HuH-7 (cell line): ENCODE results near the gene BMPR1B.
A peak's percentile ranks its signal among the peaks of the same experiment; 100 is the strongest.
"Not testable (repeated sequence)": the region's sequence is repeated elsewhere in the genome, so short reads cannot be mapped to it uniquely, and the experiment has no call there.

Experiments used
- DNase-seq: peaks from one replicate; pipeline ENCODE4 v3.0.0; 2011; ENCODE audit warnings: low spot score

Gene BMPR1B

DNA sequence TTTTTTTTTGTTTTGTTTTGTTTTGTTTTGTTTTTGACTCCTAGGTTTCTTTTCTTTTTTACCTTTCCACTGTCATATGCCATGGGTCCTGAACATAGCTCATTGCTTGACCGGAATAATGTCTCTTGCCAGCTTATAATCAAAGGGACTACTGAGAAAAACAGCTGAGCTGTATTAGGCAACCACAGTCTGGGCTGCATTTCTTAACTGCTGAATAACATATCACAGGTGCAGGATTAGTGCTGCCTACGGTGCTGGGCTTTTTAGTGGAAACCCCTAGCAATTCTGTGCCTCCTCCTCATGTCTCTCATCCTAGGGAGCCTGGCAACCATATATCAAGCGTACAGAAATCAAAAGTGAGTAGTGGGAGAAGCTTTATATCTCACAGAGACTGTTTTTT is 333.5 kb downstream of the BMPR1B start:
- no peak for DNase-seq

GRCh38 chr4:95092766-95093165 is 335.0 kb downstream of the BMPR1B start:
- DNase-seq: no peak

DNA sequence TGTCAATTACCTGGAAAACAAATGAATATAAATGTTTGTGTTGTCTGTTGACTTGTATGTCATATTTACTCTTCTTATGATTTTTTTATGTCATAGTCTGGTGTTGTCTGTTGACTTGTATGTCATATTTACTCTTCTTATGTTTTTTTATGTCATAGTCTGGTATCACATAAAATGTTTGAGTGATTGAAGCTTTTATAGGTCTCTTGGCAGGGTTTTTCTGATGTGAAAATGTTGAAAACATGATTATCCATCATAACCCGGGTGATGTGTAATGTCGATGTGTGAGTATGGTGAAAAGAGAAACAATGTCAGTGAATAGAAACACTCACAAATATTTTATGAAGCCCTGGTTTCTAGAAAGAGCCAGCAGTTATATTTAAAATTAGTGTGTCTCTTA is 335.7 kb downstream of the BMPR1B start:
- DNase-seq: no peak

GRCh38 chr4:95093936-95094929 is 336.5 kb downstream of the BMPR1B start:
- no peak for DNase-seq

DNA sequence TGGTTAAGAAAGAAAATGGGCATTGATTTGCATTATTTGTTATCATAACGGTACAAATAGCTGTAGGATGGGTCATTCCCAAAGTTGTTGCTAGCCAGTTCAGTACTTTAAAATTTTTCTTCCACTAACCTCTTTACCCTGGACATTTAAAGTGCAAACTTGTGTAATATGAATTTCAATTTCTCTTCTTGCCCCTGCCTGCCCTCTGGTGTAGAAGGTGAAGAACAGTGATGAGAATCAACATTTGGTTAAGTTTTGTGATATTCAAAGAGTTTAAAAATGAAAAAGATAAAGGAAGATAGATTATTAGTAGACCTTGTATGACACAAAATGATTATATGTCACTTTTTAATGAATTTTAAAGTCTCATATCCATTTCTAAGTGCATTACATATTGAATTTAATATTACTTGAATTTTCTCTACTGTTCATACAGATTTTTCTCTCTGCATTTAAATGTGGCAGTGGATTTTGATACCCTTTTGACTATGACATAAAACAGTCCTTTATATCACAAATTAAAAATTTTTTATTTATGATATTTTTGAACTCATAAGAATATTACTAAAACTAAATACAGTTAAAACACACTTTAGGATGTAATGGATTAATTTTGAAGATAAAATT is 337.7 kb downstream of the BMPR1B start:
- DNase-seq: no peak

GRCh38 chr4:95102162-95102790 is 344.5 kb downstream of the BMPR1B start:
- no peak for DNase-seq

DNA sequence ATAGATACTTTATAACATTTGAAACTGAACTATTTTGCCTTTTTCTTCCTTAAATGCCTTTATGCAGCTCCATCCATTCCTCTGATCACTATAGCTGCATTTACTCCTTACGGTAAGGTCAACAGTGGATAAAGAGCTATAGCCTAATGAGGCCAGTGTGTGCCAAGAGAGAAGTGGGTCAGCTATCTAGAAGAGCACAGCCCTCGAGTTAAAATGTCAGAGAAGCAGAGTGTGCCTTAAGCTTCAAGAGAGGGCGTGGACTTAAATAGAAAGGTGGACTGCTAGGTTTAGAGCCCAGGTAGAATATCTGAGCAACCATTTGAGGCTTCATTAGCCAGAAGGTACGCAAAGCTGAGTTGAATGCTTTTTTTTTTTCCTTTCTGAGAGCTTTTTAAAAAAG is 347.4 kb downstream of the BMPR1B start:
- DNase-seq: no peak

DNA sequence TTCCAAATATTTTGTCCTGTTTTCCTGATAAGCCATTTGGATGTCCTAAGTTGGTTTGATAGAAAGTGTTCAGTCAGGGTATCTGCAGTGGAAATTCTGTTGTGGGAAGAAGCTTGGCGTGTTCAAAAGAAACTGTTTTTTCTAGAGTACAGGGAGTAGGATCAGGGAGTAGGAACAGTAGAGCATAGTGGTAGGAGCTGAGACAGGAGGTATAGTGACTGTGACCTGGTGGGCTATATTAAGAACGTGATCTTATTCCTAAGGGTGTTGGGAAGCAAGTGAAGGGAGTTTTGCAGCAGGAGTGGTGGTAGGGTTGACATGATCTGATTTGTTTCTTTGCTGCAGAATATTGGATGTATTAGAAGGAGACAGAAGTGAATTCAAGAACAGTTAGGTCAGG is 348.2 kb downstream of the BMPR1B start:
- DNase-seq: no peak

GRCh38 chr4:95106408-95106928 is 348.7 kb downstream of the BMPR1B start:
- no peak for DNase-seq

GRCh38 chr4:95107004-95107403 is 349.2 kb downstream of the BMPR1B start:
- no peak for DNase-seq

DNA sequence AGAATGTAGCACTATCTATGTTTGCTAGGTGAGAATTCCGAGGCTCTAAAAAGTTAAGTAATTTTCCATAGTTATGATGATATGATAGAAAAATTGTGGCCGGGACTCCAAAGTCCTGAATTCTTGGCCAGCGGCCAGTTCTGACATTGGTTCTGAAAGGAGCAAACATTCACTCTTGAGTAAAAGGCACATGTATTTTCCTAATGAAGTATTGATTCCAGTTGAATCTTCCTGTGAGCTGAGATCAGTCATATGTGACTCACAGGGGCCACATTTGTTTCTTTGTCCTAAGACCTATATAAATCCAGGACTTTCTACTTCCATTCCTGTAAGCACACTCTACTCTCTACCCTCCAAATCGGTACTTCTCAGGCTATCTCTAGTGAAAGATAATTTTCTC is 349.9 kb downstream of the BMPR1B start:
- DNase-seq: no peak

GRCh38 chr4:95108883-95109421 is 351.2 kb downstream of the BMPR1B start:
- no peak for DNase-seq

- no peak for DNase-seq
Observed at GRCh38 chr4:95114521-95114920, 356.8 kb downstream of the BMPR1B start.

GRCh38 chr4:95118497-95118896 is 360.7 kb downstream of the BMPR1B start:
- no peak for DNase-seq

DNA sequence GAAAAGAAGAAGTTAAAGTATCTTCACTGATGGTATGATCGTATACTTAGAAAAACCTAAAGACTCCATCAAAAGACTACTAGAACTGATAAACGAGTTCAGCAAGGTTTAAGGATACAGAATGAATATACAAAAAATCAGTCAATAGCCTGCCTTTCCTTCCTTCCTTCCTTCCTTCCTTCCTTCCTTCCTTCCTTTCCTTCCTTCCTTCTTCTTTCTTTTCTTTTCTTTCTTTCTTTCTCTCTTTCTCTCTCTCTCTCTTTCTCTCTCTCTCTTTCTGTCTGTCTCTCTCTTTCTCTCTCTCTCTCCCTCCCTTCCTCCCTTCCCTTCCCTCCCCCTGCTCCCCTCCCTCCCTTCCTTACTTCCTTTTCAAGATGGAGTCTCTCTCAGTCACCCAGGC is 362.7 kb downstream of the BMPR1B start:
- no peak for DNase-seq

GRCh38 chr4:95122001-95122400 is 364.2 kb downstream of the BMPR1B start:
- DNase-seq: no peak

- peak; percentile 10 for DNase-seq
Observed at GRCh38 chr4:95124906-95125504, 367.2 kb downstream of the BMPR1B start.

- DNase-seq: no peak
Observed at GRCh38 chr4:95129031-95129430, 371.3 kb downstream of the BMPR1B start.

GRCh38 chr4:95129821-95130311 is 372.1 kb downstream of the BMPR1B start:
- no peak for DNase-seq

GRCh38 chr4:95134016-95134415 is 376.3 kb downstream of the BMPR1B start:
- not testable (repeated sequence) for DNase-seq

DNA sequence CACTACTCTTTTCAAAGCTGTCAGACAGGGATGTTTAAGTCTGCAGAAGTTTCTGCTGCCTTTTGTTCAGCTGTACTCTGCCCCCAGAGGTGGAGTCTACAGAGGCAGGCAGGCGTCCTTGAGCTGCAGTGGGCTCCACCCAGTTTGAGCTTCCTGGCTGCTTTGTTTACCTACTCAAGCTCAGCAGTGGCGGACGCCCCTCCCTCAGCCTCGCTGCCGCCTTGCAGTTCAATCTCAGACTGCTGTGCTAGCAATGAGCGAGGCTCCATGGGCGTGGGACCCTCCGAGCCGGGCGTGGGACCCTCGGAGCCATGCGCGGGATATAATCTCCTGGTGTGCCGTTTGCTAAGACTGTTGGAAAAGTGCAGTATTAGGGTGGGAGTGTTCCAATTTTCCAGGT is 381.7 kb downstream of the BMPR1B start:
- not testable (repeated sequence) for DNase-seq

DNA sequence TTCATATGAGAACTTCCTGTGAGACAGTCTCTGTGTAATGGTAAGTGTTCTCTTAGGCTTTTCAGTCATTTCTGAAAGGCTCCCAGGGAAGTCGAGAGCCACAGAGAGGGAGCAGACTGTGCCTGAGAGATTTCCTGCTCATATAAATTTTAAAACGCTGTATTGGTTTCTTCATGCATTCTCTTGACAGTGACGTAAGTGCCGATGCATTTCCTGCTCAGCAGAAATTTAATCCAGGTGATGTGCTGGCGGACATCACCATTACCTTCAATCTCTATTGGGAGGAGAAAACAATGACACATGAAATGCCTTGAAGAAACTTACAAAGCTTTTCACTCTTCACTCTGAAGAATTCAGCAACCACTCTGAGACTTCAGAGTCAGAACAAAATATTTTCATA is 383.6 kb downstream of the BMPR1B start:
- no peak for DNase-seq
